HCT116 (cell line): ENCODE data around the gene SEC24C. TPM values are rescaled to one million over a fixed set of nuclear protein-coding genes. Genes with fewer than 3 reads are reported as not detected.

Experiments
- ATAC-seq: fragments of 200-7000 bp; cut with Tn5 transposase; 2 replicates; pipeline ENCODE4 v1.9.1; 2020; ENCODE audit warnings: mild to moderate bottlenecking, moderate library complexity
- BruUV-seq: library from RNA; stranded (reverse); fragments of 400-500 nt; replicated peaks from 2 replicates; lab custom pipeline; 2021; lab: Mats Ljungman, UMichigan
- CTCF ChIA-PET: fragments of 300-600 bp; sonication (Branson Sonifier 250); formaldehyde crosslinking; loops from one replicate; lab custom pipeline; 2021; ENCODE audit warnings: antibody characterized with exemption; lab: Charles Lee
- POLR2A ChIA-PET: fragments of 300-600, 350-600 bp; sonication (Branson Sonifier 250); formaldehyde crosslinking; loops from one replicate; lab custom pipeline; 2021; ENCODE audit warnings: antibody characterized with exemption; lab: Charles Lee
- RAD21 ChIA-PET, 2 experiments: fragments of 300-600 bp; sonication (Branson Sonifier 250); formaldehyde crosslinking; loops; one replicate each; lab custom pipeline; 2023; ENCODE audit warnings: low total read pairs in 2 of 2; ENCODE audit not compliant: uncharacterized antibody in 2 of 2, unreplicated experiment in 2 of 2, low non-redundant PET in 1 of 2; lab: Charles Lee
- DNase-seq: peaks from one replicate; pipeline ENCODE4 v3.0.0-alpha.2; 2010; ENCODE audit warnings: low read depth, low spot score
- H2AFZ ChIP-seq: fragments of 200-600 bp; shearing (Covaris generic), sonication (generic); 2 replicates; pipeline ENCODE4 v1.6.1; 2017; ENCODE audit warnings: low read depth, mixed run types, mixed read lengths, antibody characterized with exemption, low read length; ENCODE audit not compliant: poor library complexity, severe bottlenecking
- H3K27ac ChIP-seq: 2 replicates; pipeline ENCODE4 v1.5.1; 2012; ENCODE audit warnings: low read depth, low read length
- H3K27me3 ChIP-seq: fragments of 200-600 bp; sonication (generic); 2 replicates; pipeline ENCODE4 v1.6.1; 2016; ENCODE audit warnings: mixed run types, low read length, mixed read lengths; ENCODE audit not compliant: insufficient read depth
- H3K36me3 ChIP-seq, 2 experiments: fragments of 200-500 bp in 1 of 2; fragments of 200-600 bp in 1 of 2; sonication (Bioruptor generic) in 1 of 2; sonication (generic) in 1 of 2; 2 replicates each; pipeline versions ENCODE4 v1.5.1 to v1.6.1; 2014 to 2016; ENCODE audit warnings: low read length in 2 of 2, inconsistent platforms in 1 of 2, mixed read lengths in 1 of 2, mixed run types in 1 of 2; ENCODE audit not compliant: insufficient read depth in 2 of 2, control insufficient read depth in 1 of 2
- H3K4me1 ChIP-seq, 2 experiments: fragments of 200-600 bp in 1 of 2; sonication (generic) in 1 of 2; 2 replicates each; pipeline versions ENCODE4 v1.5.1 to v1.6.1; 2012 to 2017; ENCODE audit warnings: low read length in 2 of 2, inconsistent platforms in 1 of 2, mild to moderate bottlenecking in 1 of 2, mixed read lengths in 1 of 2, mixed run types in 1 of 2, moderate library complexity in 1 of 2; ENCODE audit not compliant: insufficient read depth in 2 of 2, control insufficient read depth in 1 of 2
- H3K4me2 ChIP-seq: fragments of 200-600 bp; sonication (generic); 2 replicates; pipeline ENCODE4 v1.6.1; 2017; ENCODE audit warnings: mixed run types, low read length, mixed read lengths
- H3K4me3 ChIP-seq, 2 experiments: fragments of 200-600 bp in 1 of 2; sonication (generic) in 1 of 2; replicated peaks in 1 of 2; 2 replicates each; pipeline ENCODE4 v1.5.1; 2011 to 2016; ENCODE audit warnings: low read length in 2 of 2, control low read depth in 1 of 2, low read depth in 1 of 2, mild to moderate bottlenecking in 1 of 2, mixed read lengths in 1 of 2, mixed run types in 1 of 2
- H3K79me2 ChIP-seq: fragments of 200-600 bp; sonication (generic); 2 replicates; pipeline ENCODE4 v1.6.1; 2017; ENCODE audit warnings: mild to moderate bottlenecking, mixed run types, low read length, moderate library complexity, mixed read lengths; ENCODE audit not compliant: insufficient read depth
- H3K9ac ChIP-seq: fragments of 200-600 bp; sonication (generic); 2 replicates; pipeline ENCODE4 v1.6.1; 2016; ENCODE audit warnings: low read length, mixed read lengths
- H3K9me2 ChIP-seq: fragments of 200-600 bp; sonication (generic), shearing (Covaris generic); 2 replicates; pipeline ENCODE4 v1.6.1; 2017; ENCODE audit warnings: mixed run types, mild to moderate bottlenecking, moderate library complexity; ENCODE audit not compliant: insufficient read depth
- H3K9me3 ChIP-seq, 2 experiments: fragments of 200-500 bp in 1 of 2; fragments of 200-600 bp in 1 of 2; sonication (Bioruptor generic) in 1 of 2; sonication (generic) in 1 of 2; 2 replicates each; pipeline ENCODE4 v1.6.1; 2014 to 2017; ENCODE audit warnings: low read length in 2 of 2, mixed read lengths in 2 of 2, inconsistent platforms in 1 of 2, low read depth in 1 of 2, mild to moderate bottlenecking in 1 of 2, mixed run types in 1 of 2, moderate library complexity in 1 of 2; ENCODE audit not compliant: control insufficient read depth in 1 of 2, insufficient read depth in 1 of 2
- H4K20me1 ChIP-seq: fragments of 200-600 bp; sonication (generic), shearing (Covaris generic); 2 replicates; pipeline ENCODE4 v1.6.1; 2017; ENCODE audit warnings: mixed run types, mild to moderate bottlenecking, moderate library complexity; ENCODE audit not compliant: insufficient read depth
- CEBPB ChIP-seq: IDR thresholded peaks from 2 replicates; pipeline ENCODE4 v1.6.1; 2012; ENCODE audit warnings: low read depth
- CTCF ChIP-seq, 3 experiments: fragments of 200-600 bp in 1 of 3; sonication (generic) in 1 of 3; IDR thresholded peaks in 2 of 3; conservative IDR thresholded peaks in 1 of 3; 2 replicates each; pipeline ENCODE4 v1.5.1; 2012 to 2017; ENCODE audit warnings: low read depth in 2 of 3, low read length in 2 of 3, antibody characterized with exemption in 1 of 3, borderline replicate concordance in 1 of 3, control low read depth in 1 of 3, mild to moderate bottlenecking in 1 of 3, mixed read lengths in 1 of 3, mixed run types in 1 of 3, moderate library complexity in 1 of 3; ENCODE audit not compliant: insufficient read depth in 1 of 3
- EZH2 ChIP-seq: fragments of 200-600 bp; sonication (generic); IDR thresholded peaks from 2 replicates; pipeline ENCODE4 v1.6.1; 2017; ENCODE audit warnings: antibody characterized with exemption, mixed run types
- FOSL1 ChIP-seq: IDR thresholded peaks from 2 replicates; pipeline ENCODE4 v1.6.1; 2012; ENCODE audit warnings: low read depth
- POLR2A ChIP-seq: IDR thresholded peaks from 2 replicates; pipeline ENCODE4 v1.7.0; 2011; ENCODE audit warnings: borderline replicate concordance; ENCODE audit not compliant: insufficient read depth, insufficient read length; ENCODE audit errors: extremely low read depth
- RAD21 ChIP-seq: IDR thresholded peaks from 2 replicates; pipeline ENCODE4 v1.6.1; 2012; ENCODE audit warnings: low read depth, mild to moderate bottlenecking
- SIN3A ChIP-seq: IDR thresholded peaks from 2 replicates; pipeline ENCODE4 v1.6.1; 2012; ENCODE audit warnings: low read depth
- TCF7L2 ChIP-seq: IDR thresholded peaks from 2 replicates; pipeline ENCODE4 v1.7.0; 2011; ENCODE audit warnings: borderline replicate concordance, inconsistent platforms; ENCODE audit not compliant: insufficient read depth, insufficient read length; ENCODE audit errors: extremely low read depth
- YY1 ChIP-seq: IDR thresholded peaks from 2 replicates; pipeline ENCODE4 v1.6.1; 2011; ENCODE audit warnings: low read length, low read depth, moderate library complexity, mild to moderate bottlenecking; ENCODE audit not compliant: insufficient replicate concordance; ENCODE audit errors: extremely low read depth
- ZBTB33 ChIP-seq: IDR thresholded peaks from 2 replicates; pipeline ENCODE4 v1.6.1; 2011; ENCODE audit warnings: mild to moderate bottlenecking, low read length, moderate library complexity; ENCODE audit not compliant: insufficient replicate concordance; ENCODE audit errors: extremely low read depth
- ZNF274 ChIP-seq: fragments of 200-500 bp; sonication (Bioruptor generic); IDR thresholded peaks from 2 replicates; pipeline ENCODE4 v1.6.1; 2014; ENCODE audit warnings: mild to moderate bottlenecking, low read depth, low read length, inconsistent platforms
- intact Hi-C: fragments of 100-400 bp; cut with micrococcal nuclease; formaldehyde crosslinking; loops from 2 replicates; pipeline ENCODE4 v1.10.0; 2022
- total RNA-seq: library from RNA; stranded (reverse); gene quantifications from one replicate; pipeline ENCODE4 v1.2.1, GENCODE V29; 2021; ENCODE audit not compliant: unreplicated experiment

Gene SEC24C
- total RNA-seq, 1 experiment from 2014 or later: 60.9 TPM

GRCh38 chr10:73763343-73763742, 19.2 kb downstream of the SEC24C start (continued):
- TF ChIP-seq ZBTB33 (no peak), EZH2 (no peak), RAD21 (no peak)

GRCh38 chr10:73765066-73765465, 20.9 kb downstream of the SEC24C start:
- RAD21 ChIA-PET: no interaction called here

GRCh38 chr10:73768881-73769280, 24.7 kb downstream of the SEC24C start:
- ChIA-PET RAD21 (no interaction called here), CTCF (no interaction called here), POLR2A (no interaction called here)
- Histone ChIP-seq H3K79me2 (peaks cover 8% of the 10 kb centered on the region), H3K4me3 (no peak overlapping the region), H3K4me1 (peaks cover 5 to 16% of the 10 kb centered on the region in 2 experiments), H3K9me2 (no peaks in the 10 kb centered on the region), H3K9ac (no peak overlapping the region), H2AFZ (no peak overlapping the region), H3K36me3 (peaks cover 35 to 54% of the 10 kb centered on the region in 2 experiments), H3K27me3 (no peaks in the 10 kb centered on the region), H3K4me2 (no peak overlapping the region), H3K9me3 (no peaks in the 10 kb centered on the region), H3K27ac (no peak overlapping the region), H4K20me1 (no peaks in the 10 kb centered on the region)
- ATAC-seq (no peak), DNase-seq (no peak)
- intact Hi-C loops: no loop called here
- no TSS peak for BruUV-seq
- TF ChIP-seq CTCF (IDR thresholded peaks at IDR 0.05 in 2 of 3, conservative IDR thresholded peaks at IDR 0.05 in 1 of 3; ENCODE audit: borderline replicate concordance in 1 of 3, insufficient read depth in 1 of 3, low read depth in 2 of 3, low read length in 2 of 3) (no peak), ZBTB33 (no peak), CEBPB (no peak), YY1 (no peak), FOSL1 (no peak), TCF7L2 (no peak), POLR2A (no peak), SIN3A (no peak)

More at GRCh38 chr10:73765066-73765465, 20.9 kb downstream of the SEC24C start:
- ATAC-seq (no peak), DNase-seq (no peak)
- peaks cover 0 to 17% of the 10 kb centered on the region in 2 experiments; a peak in 3 of 4 replicates for H3K4me1 ChIP-seq
- TF ChIP-seq ZNF274: no peak
- no peak for TF ChIP-seq YY1
- TF ChIP-seq FOSL1: no peak
- no peak overlapping the region for H2AFZ ChIP-seq
- ChIA-PET CTCF (no interaction called here), POLR2A (interaction anchor here (1.1 kb wide), 1 partner anchor 9 kb away, joined by 3 read pairs; no protein-coding TSS in a partner anchor)
- no peak overlapping the region for H3K4me3 ChIP-seq
- intact Hi-C loops: no loop called here
- no peaks in the 10 kb centered on the region for H3K9me3 ChIP-seq
- H3K9me2 ChIP-seq: no peaks in the 10 kb centered on the region
- no peaks in the 10 kb centered on the region for H3K27me3 ChIP-seq
- H3K79me2 ChIP-seq: no peaks in the 10 kb centered on the region
- H4K20me1 ChIP-seq: no peaks in the 10 kb centered on the region
- H3K36me3 ChIP-seq: peaks cover 50 to 62% of the 10 kb centered on the region in 2 experiments
- no peak overlapping the region for H3K27ac ChIP-seq
- BruUV-seq: no TSS peak
- H3K4me2 ChIP-seq: no peak overlapping the region
- no peak overlapping the region for H3K9ac ChIP-seq
